GM23338 (cell line): ENCODE data around the gene SLC41A3. TPM values are rescaled to one million over a fixed set of nuclear protein-coding genes. Genes with fewer than 3 reads are reported as not detected.

Experiments
- ATAC-seq: fragments of 200-7000 bp; cut with Tn5 transposase; 3 replicates; pipeline ENCODE4 v1.9.1; 2020
- DNase-seq: peaks from one replicate; pipeline ENCODE4 v3.0.0-alpha.2; 2015; ENCODE audit warnings: low spot score
- H2AFZ ChIP-seq: fragments of 200-600 bp; sonication (generic); 2 replicates; pipeline ENCODE4 v1.8.0; 2016; ENCODE audit warnings: antibody characterized with exemption, mild to moderate bottlenecking, moderate library complexity
- H3F3A ChIP-seq: fragments of 200-600 bp; sonication (generic); replicated peaks from 2 replicates; pipeline ENCODE4 v1.8.0; 2017; ENCODE audit warnings: antibody characterized with exemption, mixed run types, low read depth
- H3K27ac ChIP-seq: fragments of 200-600 bp; sonication (generic); 2 replicates; pipeline ENCODE4 v1.6.1; 2016; ENCODE audit warnings: low read depth
- H3K27me3 ChIP-seq: fragments of 200-600 bp; sonication (generic); 2 replicates; pipeline ENCODE4 v1.8.0; 2016; ENCODE audit warnings: mild to moderate bottlenecking, mixed run types, moderate library complexity; ENCODE audit not compliant: insufficient read depth
- H3K36me3 ChIP-seq: fragments of 200-600 bp; sonication (generic); 2 replicates; pipeline ENCODE4 v1.8.0; 2016; ENCODE audit warnings: mild to moderate bottlenecking; ENCODE audit not compliant: insufficient read depth
- H3K4me1 ChIP-seq: fragments of 200-600 bp; sonication (generic); 2 replicates; pipeline ENCODE4 v1.8.0; 2016; ENCODE audit warnings: mild to moderate bottlenecking, moderate library complexity; ENCODE audit not compliant: insufficient read depth
- H3K4me2 ChIP-seq: fragments of 200-600 bp; sonication (generic); 2 replicates; pipeline ENCODE4 v1.7.1; 2017; ENCODE audit warnings: mixed run types
- H3K4me3 ChIP-seq: fragments of 200-600 bp; sonication (generic); 2 replicates; pipeline ENCODE4 v1.6.1; 2016; ENCODE audit warnings: mixed run types
- H3K79me2 ChIP-seq: fragments of 200-600 bp; sonication (generic); replicated peaks from 2 replicates; pipeline ENCODE4 v1.8.0; 2017; ENCODE audit warnings: mild to moderate bottlenecking; ENCODE audit not compliant: insufficient read depth
- H3K9me2 ChIP-seq: fragments of 200-600 bp; sonication (generic); 2 replicates; pipeline ENCODE4 v1.8.0; 2017; ENCODE audit not compliant: insufficient read depth
- H4K20me1 ChIP-seq: fragments of 200-600 bp; sonication (generic); replicated peaks from 2 replicates; pipeline ENCODE4 v1.8.0; 2017; ENCODE audit warnings: mild to moderate bottlenecking; ENCODE audit not compliant: insufficient read depth
- H3K27ac Mint-ChIP-seq: 2 replicates; pipeline ENCODE4 v1.8.0; 2020; ENCODE audit warnings: inconsistent platforms, mild to moderate bottlenecking, moderate library complexity, mixed read lengths
- H3K27me3 Mint-ChIP-seq: 3 replicates; pipeline ENCODE4 v1.8.0; 2022; ENCODE audit warnings: low read depth, mild to moderate bottlenecking, moderate library complexity, mixed read lengths, inconsistent platforms; ENCODE audit not compliant: insufficient read depth, poor library complexity
- H3K36me3 Mint-ChIP-seq: 3 replicates; pipeline ENCODE4 v1.8.0; 2021; ENCODE audit warnings: low read depth, mild to moderate bottlenecking, inconsistent platforms, moderate library complexity, mixed read lengths
- H3K4me1 Mint-ChIP-seq: 3 replicates; pipeline ENCODE4 v1.8.0; 2020; ENCODE audit warnings: mild to moderate bottlenecking, inconsistent platforms, mixed read lengths
- H3K4me3 Mint-ChIP-seq: 3 replicates; pipeline ENCODE4 v1.8.0; 2021; ENCODE audit warnings: moderate library complexity, mild to moderate bottlenecking, inconsistent platforms, mixed read lengths
- H3K9me3 Mint-ChIP-seq: 3 replicates; pipeline ENCODE4 v1.8.0; 2020; ENCODE audit warnings: moderate library complexity, mild to moderate bottlenecking, inconsistent platforms, mixed read lengths
- CREB1 ChIP-seq: fragments of 250-450 bp; sonication (Bioruptor Pico); IDR thresholded peaks from 2 replicates; pipeline ENCODE4 v1.5.0; 2020; ENCODE audit warnings: low read depth, mild to moderate bottlenecking, moderate library complexity
- CTCF ChIP-seq, 2 experiments: fragments of 200-600 bp in 1 of 2; sonication (generic) in 1 of 2; conservative IDR thresholded peaks; 2 replicates each; pipeline versions ENCODE4 v1.5.1 to v1.6.1; 2016 to 2017; ENCODE audit warnings: antibody characterized with exemption in 2 of 2, low read depth in 2 of 2, mild to moderate bottlenecking in 2 of 2, moderate library complexity in 1 of 2
- ETS1 ChIP-seq: IDR thresholded peaks from 2 replicates; pipeline ENCODE4 v1.6.1; 2016; ENCODE audit warnings: antibody characterized with exemption
- EZH2 ChIP-seq: fragments of 200-600 bp; sonication (generic); IDR thresholded peaks from one replicate; pipeline ENCODE4 v1.8.0; 2017; ENCODE audit warnings: antibody characterized with exemption, mild to moderate bottlenecking, low read depth; ENCODE audit not compliant: unreplicated experiment
- EZH2phosphoT487 ChIP-seq: fragments of 200-600 bp; sonication (generic); IDR thresholded peaks from one replicate; pipeline ENCODE4 v1.8.1; 2018; ENCODE audit warnings: antibody characterized with exemption; ENCODE audit not compliant: unreplicated experiment
- JUNB ChIP-seq: IDR thresholded peaks from one replicate; pipeline ENCODE4 v1.6.1; 2016; ENCODE audit warnings: antibody characterized with exemption; ENCODE audit not compliant: unreplicated experiment
- NANOG ChIP-seq: IDR thresholded peaks from 2 replicates; pipeline ENCODE4 v1.6.1; 2016; ENCODE audit warnings: antibody characterized with exemption, borderline replicate concordance
- POLR2AphosphoS5 ChIP-seq: IDR thresholded peaks from 2 replicates; pipeline ENCODE4 v1.6.1; 2016; ENCODE audit warnings: antibody characterized with exemption, low read depth
- REST ChIP-seq: IDR thresholded peaks from one replicate; pipeline ENCODE4 v1.6.1; 2018; ENCODE audit warnings: antibody characterized with exemption; ENCODE audit not compliant: unreplicated experiment
- STAT1 ChIP-seq: IDR thresholded peaks from one replicate; pipeline ENCODE4 v1.6.1; 2016; ENCODE audit warnings: antibody characterized with exemption; ENCODE audit not compliant: unreplicated experiment
- ZNF114 ChIP-seq: fragments of 250-450 bp; sonication (Bioruptor Pico); IDR thresholded peaks from 2 replicates; pipeline ENCODE4 v1.5.0; 2020; ENCODE audit warnings: mild to moderate bottlenecking, moderate library complexity
- ZNF331 ChIP-seq: fragments of 250-450 bp; sonication (Bioruptor Pico); IDR thresholded peaks from 2 replicates; pipeline ENCODE4 v1.5.0; 2020; ENCODE audit warnings: low read depth, mild to moderate bottlenecking, moderate library complexity
- ZNF462 ChIP-seq: fragments of 250-450 bp; sonication (Bioruptor Pico); IDR thresholded peaks from 2 replicates; pipeline ENCODE4 v1.5.0; 2020; ENCODE audit warnings: mild to moderate bottlenecking, moderate library complexity
- polyA plus RNA-seq: library from polyadenylated mRNA; unstranded; fragments of >200 nt; fragmentation: Nextera tagmentation; extraction: Ambion mirVana; gene quantifications from 2 replicates; pipeline ENCODE4 v1.2.1, GENCODE V29; 2016
- total RNA-seq: library from RNA; depleted of rRNA; stranded (reverse); fragments of >200 nt; shearing (Covaris generic); gene quantifications from 2 replicates; pipeline ENCODE4 v1.2.3, GENCODE V29; 2014

The SLC41A3 gene
- total and polyA plus RNA-seq, 2 experiments from 2014 or later: 12.1 to 29.8 TPM

GRCh38 chr3:126102011-126102410 lies 18.1 kb upstream of the SLC41A3 start:
- Histone ChIP-seq H3F3A (no peaks in the 10 kb centered on the region), H3K27ac (no peak overlapping the region), H3K36me3 (no peaks in the 10 kb centered on the region; the same call in 1 of the 2 replicates), H3K4me3 (no peak overlapping the region), H3K4me2 (no peak overlapping the region), H4K20me1 (no peaks in the 10 kb centered on the region), H3K27me3 (no peaks in the 10 kb centered on the region), H2AFZ (no peak overlapping the region), H3K4me1 (no peaks in the 10 kb centered on the region), H3K79me2 (no peaks in the 10 kb centered on the region), H3K9me2 (no peaks in the 10 kb centered on the region)
- Mint-ChIP-seq H3K36me3 (peaks cover 5% of the 10 kb centered on the region; the same call in 1 of the 3 replicates), H3K4me3 (no peak overlapping the region), H3K27me3 (no peaks in the 10 kb centered on the region), H3K27ac (no peak overlapping the region), H3K9me3 (peaks cover 17% of the 10 kb centered on the region), H3K4me1 (no peaks in the 10 kb centered on the region; the same call in 2 of the 3 replicates)
- no peak for DNase-seq
- ATAC-seq: no peak
- TF ChIP-seq CREB1 (CRISPR knock-in tag): no peak
- no peak for TF ChIP-seq EZH2
- no peak for TF ChIP-seq POLR2AphosphoS5
- TF ChIP-seq ETS1: no peak
- no peak for TF ChIP-seq STAT1
- TF ChIP-seq EZH2phosphoT487: no peak
- no peak for TF ChIP-seq NANOG
- no peak for TF ChIP-seq JUNB
- TF ChIP-seq ZNF331 (CRISPR knock-in tag): no peak
- TF ChIP-seq ZNF114 (CRISPR knock-in tag): no peak
- TF ChIP-seq CTCF (conservative IDR thresholded peaks at IDR 0.05; ENCODE audit: low read depth in 2 of 2): no peak
- no peak for TF ChIP-seq REST
- TF ChIP-seq ZNF462 (CRISPR knock-in tag): no peak
